ACHN (cell line): ENCODE results near the gene STXBP1.
"Not testable (repeated sequence)": the region's sequence is repeated elsewhere in the genome, so short reads cannot be mapped to it uniquely, and the experiment has no call there.

Source experiments
- DNase-seq: peaks from one replicate; pipeline ENCODE4 v3.0.0-alpha.2; 2015
- in situ Hi-C: cut with HindIII; loops from 2 replicates; pipeline ENCODE4 v1.10.0; 2017; ENCODE audit warnings: low sequenced_read_pairs, low pct_ligation_motif_present, low pct_unique_long_range_greater_than_20kb

The STXBP1 gene

DNA sequence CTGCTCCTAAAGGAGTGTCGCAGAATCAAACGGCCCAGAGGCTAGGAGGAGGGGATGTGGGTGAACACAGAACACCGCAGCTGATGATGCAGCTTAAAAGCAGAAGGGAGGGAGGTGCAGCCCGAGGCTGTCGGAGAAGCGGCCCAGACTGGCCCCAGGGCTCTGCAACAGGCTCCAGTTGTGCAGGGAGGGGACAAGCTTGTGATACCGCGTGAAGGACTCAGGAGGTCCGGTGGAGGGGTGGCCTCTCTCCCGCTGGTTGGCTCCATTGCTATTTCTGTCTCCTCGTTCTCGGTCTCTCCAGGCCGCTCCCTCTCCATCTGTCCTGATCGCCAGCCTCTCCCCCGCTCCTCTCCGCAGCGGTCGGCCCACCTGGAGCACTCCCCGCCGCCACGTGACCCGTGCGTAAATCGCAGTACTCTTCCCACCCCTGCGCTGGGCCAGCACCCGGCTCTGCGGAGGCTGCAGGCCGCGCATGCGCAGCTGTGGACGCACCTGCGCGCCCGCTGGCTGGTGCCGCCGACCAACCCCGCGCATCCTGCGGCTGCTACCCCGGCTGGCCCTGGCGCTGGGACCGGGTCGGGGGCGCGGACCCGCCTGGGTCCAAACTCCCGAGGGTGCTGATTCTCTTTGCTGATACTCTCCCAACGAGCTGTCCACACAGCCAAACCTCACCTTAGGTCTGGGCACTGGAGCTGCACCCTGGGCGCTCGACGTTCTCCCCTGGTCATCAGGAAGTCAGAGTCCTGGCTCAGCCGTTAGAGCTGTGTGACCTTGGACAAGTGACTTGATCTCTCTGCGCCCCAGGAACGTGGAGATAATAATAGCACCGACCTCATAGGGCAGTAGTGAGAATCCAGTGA is 3.7 kb upstream of the STXBP1 start:
- DNase-seq = peak; percentile 62
- in situ Hi-C loops = no loop called here

DNA sequence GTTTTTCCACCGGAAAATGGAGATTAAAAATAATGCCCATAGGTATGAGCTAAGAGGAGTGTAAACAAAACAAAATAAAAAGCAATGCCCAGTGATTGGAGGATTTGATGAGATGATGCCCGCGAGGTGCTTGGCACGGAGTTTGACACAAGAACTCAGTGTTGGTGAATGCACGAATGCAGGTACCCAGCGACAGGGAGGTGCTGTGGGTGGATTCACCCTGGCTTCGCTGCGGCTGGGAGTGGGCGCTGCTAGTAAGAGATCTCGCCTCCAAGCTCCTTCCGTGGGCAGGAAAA is 526 bp upstream of the STXBP1 start:
- in situ Hi-C loops = no loop called here
- no peak for DNase-seq

DNA sequence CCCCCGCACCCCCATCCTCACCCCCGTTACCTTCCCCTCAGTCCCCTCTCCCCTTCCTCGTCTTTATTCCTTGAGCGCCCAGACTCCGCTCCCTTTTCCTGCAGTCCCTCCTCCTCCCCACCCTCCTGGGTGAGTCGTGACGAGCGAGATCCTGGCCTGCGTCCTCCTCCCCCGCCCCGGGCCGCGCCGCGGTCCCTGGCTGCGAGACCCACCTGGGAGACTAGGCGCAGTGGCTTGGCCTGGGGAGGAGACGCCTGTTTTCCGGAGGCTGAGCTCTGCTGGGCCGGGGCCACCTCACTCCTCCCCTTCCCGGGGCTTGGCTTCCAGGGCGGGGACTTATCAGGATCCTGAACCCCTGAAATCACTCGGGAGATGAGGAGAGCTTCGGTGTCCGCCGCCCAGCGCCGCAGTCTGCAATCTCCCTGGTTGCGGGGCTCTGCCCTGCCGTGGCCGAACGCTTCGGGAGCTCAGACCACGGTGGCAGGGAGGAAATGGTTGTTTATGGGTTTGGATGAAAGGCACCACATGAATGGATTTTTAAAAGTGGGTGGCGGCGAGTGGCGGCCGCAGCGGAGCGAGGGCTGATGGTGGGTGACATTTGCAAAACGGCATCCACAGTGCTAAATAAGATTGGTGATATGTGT is 984 bp downstream of the STXBP1 start:
- peak; percentile 65 for DNase-seq
- in situ Hi-C loops = no loop called here

DNA sequence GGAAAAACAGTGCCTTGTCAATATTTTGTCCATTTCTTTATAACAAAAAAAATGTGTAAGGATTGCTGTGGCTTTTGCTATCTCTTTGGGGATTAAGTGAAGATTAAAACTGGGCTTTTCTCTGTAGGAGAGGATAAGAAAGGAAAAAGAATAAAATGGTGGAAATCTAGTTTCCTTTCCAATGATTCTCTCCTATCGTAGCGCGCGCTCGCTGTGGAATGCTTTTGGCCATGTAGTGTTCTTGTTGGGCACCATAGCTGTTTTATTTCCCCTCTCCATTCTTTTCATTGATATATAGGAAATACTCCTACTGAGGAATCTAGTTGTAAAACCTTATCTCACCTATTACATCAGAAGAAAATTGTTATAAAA is 1.5 kb downstream of the STXBP1 start:
- DNase-seq = no peak
- in situ Hi-C loops = no loop called here

DNA sequence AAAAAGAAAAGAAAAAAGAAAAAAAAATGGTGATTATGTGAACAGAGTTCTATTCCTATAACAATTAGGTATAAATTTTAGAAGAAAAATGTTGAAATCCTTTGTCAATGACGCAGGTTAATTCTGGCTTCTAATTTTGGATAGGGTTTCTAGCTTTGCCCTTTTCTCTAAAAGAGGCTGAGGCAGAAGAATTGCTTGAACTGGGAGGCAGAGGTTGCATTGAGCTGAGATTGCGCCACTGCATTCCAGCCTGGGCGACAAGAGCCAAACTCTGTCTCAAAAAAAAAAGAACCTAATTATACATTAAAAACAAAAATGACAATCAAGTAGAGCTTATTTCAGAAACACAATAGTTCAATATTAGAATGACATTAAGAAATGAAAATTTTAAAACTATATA is 2.9 kb downstream of the STXBP1 start:
- DNase-seq = no peak
- in situ Hi-C loops = no loop called here

DNA sequence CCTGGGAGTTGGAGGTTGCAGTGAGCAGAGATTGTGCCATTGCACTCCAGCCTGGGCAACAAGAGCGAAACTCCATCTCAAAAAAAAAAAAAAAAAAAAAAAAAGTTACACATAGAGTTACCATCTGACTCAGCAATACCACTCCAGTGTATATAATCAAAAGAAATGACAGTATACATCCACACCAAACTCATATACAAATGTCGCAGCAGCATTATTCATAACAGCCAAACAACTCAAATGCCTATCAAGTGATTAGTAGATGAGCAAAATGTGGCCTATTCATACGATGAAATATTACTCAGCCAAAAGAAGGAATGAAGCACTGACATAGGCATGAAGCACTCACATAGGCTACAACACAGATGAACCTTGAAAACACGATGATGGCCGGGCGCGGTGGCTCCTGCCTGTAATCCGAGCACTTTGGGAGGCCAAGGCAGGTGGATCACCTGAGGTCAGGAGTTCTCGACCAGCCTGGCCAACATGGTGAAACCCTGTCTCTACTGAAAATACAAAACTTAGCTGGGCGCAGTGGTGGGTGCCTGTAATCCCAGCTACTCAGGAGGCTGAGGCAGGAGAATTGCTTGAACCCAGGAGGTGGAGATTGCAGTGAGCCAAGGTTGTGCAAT is 9.4 kb downstream of the STXBP1 start:
- in situ Hi-C loops, DNase-seq: not testable (repeated sequence)

DNA sequence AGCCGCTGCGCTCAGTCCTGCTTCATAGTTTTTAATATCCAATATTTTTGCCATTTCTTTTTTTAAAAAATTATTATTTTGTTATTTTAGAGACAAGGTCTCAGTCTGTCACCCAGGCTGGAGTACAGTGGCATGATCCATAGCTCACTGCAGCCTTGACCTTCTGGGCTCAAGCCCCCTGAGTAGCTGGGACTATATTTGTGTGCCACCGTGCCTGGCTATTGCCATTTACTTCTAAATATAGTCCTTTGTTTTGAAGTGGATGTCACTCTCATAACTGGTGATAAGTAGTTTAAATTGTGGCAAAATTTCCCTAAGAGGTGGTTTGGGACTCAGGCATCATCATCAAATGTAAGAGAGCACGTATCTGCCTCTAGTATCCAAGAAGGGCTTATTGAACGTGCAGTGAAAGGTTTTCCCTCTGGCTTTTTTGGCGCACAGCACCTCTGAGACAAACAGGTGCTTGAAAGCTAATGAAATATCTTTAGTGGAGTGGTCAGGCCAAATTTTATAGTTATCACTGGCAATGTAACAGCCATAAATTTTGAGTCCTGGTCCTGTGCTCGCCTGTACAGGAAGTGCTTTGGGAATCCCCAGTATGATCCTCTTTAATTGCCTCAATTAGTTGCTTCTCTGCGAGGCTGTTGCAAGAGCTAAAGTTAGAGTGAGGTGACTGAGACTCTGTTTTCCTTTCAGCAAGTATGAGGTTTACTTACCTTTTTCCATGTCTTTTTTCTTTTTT is 14.8 kb downstream of the STXBP1 start:
- in situ Hi-C loops = no loop called here
- no peak for DNase-seq

DNA sequence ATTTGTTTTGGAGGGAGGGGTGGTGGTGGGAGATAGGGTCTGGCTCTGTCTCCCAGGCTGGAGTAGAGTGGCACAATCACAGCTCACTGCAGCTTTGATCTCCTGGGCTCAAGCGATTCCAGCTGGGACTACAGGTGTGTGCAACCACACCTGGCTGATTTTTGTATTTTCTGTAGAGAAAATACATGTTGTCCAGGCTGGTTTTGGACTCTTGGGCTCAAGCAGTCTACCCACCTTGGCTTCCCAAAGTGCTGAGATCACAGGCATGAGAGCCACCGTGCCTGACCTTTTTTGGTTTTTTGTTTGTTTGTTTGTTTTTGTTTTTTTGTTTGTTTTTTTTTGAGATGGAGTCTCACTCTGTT is 15.4 kb downstream of the STXBP1 start:
- in situ Hi-C loops = no loop called here
- no peak for DNase-seq

DNA sequence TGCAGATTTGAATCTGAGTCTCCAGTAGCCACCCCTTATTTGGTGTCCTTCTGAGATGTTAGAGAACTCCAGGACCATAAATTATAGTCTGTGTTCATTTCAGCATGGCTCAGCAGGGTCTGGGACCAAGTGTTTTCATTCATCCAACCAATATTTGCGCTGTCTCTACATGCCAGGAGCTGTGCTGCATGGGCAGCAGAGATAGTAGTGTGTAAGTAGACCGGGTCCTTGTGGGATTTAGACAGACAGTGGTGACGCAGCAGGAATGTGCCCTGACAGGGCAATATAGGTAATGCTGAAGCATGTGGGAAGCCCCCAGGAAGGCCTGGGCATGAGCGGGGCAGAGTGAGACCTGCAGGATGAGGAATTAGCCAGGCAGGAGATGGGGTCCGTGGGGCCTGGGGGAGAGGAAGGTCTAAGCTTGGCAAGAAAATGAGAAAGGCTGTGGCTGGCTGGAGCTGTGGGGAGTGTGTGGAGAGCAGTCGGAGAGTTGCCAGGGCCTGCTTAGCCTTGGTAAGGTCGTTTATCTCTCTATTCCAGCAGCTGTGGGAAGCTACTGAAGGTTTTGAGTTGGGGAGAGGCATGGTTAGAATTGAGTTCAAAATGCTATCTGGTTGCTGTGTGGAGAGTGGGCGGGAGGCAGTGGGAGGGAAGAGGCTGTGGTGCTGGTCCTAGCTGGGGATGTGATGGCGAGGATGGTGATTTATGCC is 16.8 kb downstream of the STXBP1 start:
- DNase-seq = no peak
- in situ Hi-C loops = no loop called here

DNA sequence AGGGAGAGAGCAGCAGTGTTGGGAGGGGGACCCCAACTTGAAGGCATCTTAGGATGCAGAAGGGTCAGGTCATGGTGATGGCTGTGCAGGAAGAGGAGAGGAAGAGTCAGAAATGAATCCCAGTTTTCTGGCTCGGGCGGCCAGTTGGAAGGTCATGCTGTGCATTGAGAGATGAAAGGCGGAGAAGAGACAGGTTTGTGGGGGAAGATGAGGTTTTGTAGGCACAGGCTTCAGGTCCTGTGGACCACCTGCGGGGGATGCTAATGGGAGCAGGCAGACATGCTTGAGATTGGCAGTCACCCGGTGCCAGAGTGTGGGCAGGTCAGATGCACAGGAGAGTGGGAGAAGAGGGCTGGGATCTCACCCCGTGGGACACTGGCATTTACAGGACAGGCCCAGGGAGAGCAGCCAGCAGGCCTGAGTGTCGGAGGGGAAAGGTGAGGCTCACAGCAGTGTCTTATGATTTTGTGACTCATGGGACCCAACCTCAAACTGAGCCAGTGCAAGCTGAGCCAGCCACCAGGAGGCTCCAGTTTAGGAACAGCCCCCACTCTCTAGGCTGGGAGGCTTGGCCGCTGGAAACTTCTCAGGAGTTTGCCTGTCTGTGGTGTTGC is 17.5 kb downstream of the STXBP1 start:
- no peak for DNase-seq
- in situ Hi-C loops = no loop called here

DNA sequence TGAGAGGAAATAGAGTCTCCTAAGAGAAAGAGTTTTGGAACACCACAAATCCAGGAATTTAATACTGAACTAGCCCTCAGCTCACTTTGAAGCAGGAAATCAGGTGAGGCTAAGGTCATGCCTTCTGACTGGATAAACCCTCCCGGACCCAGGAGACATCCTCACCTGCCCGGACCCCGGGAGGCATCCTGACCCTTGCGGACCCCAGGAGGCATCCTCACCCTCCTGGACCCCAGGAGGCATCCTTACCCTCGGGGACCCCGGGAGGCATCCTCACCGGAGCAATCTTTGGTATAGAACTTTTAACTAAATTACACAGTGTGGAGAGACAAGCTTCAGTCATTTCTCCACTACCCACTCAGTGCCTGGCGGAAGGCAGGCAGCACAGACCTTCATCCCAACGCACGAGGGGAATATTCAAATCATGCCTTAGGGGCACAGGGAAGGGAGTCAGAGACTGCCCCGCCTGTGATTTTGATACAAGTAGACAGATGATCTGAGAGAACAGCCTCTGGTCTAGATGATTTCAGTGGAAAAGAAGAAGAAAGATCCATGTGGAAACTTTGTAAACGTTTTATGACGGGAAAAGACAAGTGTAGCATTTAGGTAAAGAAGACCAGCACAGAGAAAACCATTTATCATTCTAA is 21.3 kb downstream of the STXBP1 start:
- in situ Hi-C loops = no loop called here
- no peak for DNase-seq

DNA sequence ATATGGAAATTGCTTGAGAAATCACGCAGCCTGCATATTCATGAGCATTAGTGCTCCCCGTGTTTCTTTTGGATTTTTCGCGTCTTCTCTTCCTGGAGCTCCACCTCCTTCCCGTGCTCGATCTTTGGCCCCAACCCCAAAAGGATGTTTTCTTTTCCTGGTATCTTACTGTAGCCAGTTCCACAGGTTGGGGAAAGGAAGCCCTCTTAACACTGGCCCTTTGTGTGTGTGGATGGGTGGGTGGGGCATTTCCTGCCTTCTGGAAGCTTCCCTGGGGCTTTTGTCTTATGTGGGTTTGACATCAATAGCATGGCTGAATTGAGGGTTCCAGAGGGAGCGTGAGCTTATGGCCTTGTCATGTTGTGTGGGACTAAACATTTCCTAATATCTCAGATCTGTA is 21.9 kb downstream of the STXBP1 start:
- DNase-seq = no peak
- in situ Hi-C loops = no loop called here

DNA sequence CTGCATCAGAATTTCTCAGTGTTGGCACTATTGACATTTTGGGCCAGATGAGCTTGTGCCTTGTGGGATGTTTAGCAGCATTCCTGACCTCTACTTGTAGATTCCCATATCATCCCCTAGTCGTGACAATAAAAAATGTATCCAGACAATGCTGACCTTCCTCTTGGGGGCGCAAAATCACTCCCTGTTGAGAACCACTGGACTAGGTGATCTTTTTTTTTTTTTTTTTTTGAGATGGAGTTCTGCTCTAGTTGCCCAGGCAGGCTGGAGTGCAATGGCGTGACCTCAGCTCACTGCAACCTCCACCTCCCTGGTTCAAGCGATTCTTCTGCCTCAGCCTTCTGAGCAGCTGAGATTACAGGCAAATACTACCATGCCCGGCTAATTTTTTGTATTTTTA is 22.6 kb downstream of the STXBP1 start:
- in situ Hi-C loops = no loop called here
- peak; percentile 49 for DNase-seq

DNA sequence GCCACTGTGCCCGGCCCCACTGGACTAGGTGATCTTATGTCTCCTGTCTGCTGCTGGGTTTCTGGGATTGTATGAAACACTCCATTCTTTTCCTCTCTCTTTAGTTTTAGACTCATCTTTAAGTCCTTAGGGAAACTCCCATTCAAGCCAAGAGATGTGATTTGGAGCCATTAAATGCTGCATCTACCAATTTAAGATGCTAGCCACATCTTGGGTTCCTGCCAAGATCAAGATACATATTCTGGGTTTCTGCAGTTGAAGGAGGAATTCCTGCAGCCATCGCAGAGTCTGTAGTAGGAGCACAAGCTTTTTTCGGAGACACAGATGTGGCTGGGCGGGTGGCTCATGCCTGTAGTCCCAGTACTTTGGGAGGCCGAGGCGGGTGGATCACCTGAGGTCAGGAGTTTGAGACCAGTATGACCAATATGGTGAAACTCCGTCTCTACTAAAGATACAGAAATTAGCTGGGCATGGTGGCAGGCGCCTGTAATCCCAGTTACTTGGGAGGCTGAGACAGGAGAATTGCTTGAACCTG is 23.2 kb downstream of the STXBP1 start:
- no peak for DNase-seq
- in situ Hi-C loops = no loop called here

DNA sequence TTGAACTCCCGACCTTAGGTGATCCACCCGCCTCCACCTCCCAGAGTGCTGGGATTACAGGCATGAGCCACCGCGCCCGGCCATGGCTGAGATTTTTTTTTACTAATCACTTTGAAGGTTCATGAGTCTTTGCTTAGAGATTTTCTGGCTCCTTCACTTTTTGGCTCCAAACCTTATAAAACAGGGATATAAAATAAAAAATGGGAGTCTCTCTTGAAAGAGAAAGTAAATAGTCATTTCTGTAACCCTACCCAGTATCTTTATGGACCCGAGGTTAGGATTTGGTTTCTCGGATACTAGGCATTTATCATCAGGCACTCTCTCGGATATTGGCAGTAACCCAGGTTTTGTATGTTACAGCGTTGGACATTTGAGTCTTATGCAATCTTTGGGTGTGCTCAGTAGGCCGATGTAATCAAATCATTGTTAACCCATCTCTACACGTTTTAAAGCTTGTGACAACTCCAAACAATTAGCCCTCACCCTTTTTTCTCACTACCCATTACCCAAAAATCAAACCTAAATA is 25.3 kb downstream of the STXBP1 start:
- in situ Hi-C loops = no loop called here
- DNase-seq = no peak

DNA sequence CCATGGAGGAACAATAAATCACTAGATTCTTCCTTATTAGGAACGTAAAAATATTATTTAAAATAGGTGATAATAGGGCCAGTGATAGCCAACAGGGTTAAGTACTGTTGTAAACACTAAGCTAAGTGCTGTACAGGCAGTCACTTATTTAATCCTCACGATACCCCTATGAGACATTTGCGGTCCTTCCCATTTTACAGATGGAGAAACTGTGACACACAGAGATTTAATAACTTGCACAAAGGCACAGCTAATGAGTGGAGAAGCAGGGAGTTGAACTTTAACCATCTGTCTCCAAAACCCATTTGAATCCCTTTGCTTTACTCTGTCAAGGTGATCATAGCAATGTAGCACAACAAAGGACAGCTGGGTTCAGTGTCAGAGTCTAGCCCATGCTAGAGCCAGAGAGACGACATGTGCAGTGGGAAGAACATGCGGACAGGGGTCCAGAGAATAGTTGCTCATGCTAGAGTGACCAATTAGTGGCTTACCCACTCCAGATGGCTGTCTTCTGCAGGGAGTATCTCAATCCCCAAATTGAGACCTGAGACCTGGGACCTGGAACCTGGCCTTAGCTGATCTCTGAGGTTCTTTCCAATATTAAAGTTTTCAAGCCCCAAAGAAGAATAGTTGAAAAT is 28.9 kb downstream of the STXBP1 start:
- in situ Hi-C loops = no loop called here
- no peak for DNase-seq

DNA sequence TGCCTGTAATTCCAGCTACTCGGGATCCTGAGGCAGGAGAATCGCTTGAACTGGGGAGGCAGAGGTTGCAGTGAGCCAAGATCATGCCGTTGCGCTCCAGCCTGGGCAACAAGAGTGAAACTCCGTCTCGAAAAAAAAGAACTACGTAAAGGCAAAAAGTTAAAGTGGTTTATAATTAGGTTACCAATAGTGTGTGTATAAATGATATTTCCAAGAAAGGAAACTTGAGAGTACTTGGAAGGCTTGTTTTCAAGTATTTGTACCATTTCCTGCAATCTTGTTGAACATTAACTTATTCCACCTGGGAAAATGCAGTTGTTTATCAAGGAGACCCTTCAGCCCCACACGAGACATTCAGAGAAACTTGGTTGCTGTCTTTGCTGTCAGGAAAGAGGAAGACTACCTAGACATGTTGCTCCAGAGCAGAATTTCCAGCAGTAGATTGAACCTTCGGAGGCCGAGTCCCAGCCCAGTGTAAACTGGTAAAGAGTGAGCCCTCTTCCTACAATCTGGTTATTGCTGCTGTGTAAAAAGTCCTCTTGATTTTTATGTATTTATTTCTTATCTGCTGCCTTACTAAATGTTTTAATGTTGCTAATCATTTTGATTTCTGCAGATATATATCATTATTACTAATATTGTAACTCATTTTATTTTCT is 30.1 kb downstream of the STXBP1 start:
- DNase-seq = no peak
- in situ Hi-C loops = no loop called here
